Measurements from ENCODE around the gene MTFR1L.

MTFR1L gene

GRCh38 chr1:25871086-25871703 is 51.4 kb downstream of the MTFR1L start:
- in situ Hi-C loops (cut with MboI; ENCODE audit: low sequenced_read_pairs, unreplicated experiment), result no loop called here
- TF ChIP-seq, protein P1, sequence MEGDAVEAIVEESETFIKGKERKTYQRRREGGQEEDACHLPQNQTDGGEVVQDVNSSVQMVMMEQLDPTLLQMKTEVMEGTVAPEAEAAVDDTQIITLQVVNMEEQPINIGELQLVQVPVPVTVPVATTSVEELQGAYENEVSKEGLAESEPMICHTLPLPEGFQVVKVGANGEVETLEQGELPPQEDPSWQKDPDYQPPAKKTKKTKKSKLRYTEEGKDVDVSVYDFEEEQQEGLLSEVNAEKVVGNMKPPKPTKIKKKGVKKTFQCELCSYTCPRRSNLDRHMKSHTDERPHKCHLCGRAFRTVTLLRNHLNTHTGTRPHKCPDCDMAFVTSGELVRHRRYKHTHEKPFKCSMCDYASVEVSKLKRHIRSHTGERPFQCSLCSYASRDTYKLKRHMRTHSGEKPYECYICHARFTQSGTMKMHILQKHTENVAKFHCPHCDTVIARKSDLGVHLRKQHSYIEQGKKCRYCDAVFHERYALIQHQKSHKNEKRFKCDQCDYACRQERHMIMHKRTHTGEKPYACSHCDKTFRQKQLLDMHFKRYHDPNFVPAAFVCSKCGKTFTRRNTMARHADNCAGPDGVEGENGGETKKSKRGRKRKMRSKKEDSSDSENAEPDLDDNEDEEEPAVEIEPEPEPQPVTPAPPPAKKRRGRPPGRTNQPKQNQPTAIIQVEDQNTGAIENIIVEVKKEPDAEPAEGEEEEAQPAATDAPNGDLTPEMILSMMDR (IDR thresholded peaks at IDR 0.05; ENCODE audit: borderline replicate concordance, control extremely low read depth, extremely low read depth, insufficient read depth, missing control alignments), result no peak
- DNase-seq (ENCODE audit: low spot score), result no peak

GRCh38 chr1:25871704-25872494 is 52.1 kb downstream of the MTFR1L start:
- TF ChIP-seq, protein P1 (IDR thresholded peaks at IDR 0.05; ENCODE audit: borderline replicate concordance, control extremely low read depth, extremely low read depth, insufficient read depth, missing control alignments), result no peak
- in situ Hi-C loops (cut with MboI; ENCODE audit: low sequenced_read_pairs, unreplicated experiment), result no loop called here
- no peak for DNase-seq (ENCODE audit: low spot score)

DNA sequence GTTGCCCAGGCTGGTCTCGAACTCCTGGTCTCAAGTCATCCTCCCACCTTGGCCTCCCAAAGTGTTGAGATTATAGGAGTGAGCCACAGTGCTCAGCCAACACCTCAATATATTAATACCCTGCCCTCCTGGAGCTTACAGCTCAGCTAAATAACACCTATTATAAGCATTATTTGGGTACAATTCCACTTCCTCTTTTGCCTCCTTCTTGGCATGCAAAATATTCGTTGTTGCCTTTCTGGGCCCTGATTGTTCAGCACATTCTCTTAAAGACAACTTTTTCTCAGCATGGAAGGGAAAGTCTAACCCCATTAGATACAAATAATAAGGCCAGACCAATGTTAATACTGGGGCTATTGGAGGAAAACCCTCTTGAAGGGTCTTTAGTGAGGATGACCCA is 53.0 kb downstream of the MTFR1L start:
- in situ Hi-C loops (cut with MboI; ENCODE audit: low sequenced_read_pairs, unreplicated experiment), result no loop called here
- TF ChIP-seq, protein P1 (IDR thresholded peaks at IDR 0.05; ENCODE audit: borderline replicate concordance, control extremely low read depth, extremely low read depth, insufficient read depth, missing control alignments), result no peak
- no peak for DNase-seq (ENCODE audit: low spot score)

DNA sequence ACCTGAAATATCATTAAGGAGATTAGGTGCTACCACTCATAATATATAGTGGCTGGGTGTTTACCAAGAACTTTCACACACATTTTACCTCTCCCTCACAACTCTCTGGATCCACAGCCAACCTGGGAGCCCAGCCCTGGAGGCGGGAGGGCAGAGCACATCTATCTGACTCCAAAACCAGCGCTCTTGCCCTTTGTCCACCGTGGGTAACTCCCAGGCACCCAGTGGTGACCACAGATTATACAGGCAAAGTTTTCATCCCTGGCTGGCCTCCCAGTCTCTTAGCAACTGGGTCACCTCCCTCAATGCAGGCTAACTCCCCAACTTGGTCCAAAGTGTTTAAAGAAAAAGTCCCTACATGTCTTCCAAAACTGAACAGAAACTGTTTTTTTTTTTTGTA is 53.4 kb downstream of the MTFR1L start:
- TF ChIP-seq, protein P1 (IDR thresholded peaks at IDR 0.05; ENCODE audit: borderline replicate concordance, control extremely low read depth, extremely low read depth, insufficient read depth, missing control alignments), result no peak
- no peak for DNase-seq (ENCODE audit: low spot score)
- in situ Hi-C loops (cut with MboI; ENCODE audit: low sequenced_read_pairs, unreplicated experiment), result no loop called here

- in situ Hi-C loops (cut with MboI; ENCODE audit: low sequenced_read_pairs, unreplicated experiment), result no loop called here
- TF ChIP-seq, protein P1 (IDR thresholded peaks at IDR 0.05; ENCODE audit: borderline replicate concordance, control extremely low read depth, extremely low read depth, insufficient read depth, missing control alignments), result no peak
- DNase-seq (ENCODE audit: low spot score), result no peak
These were observed 54.5 kb downstream of the MTFR1L start for GRCh38 chr1:25874209-25874608.

- in situ Hi-C loops (cut with MboI; ENCODE audit: low sequenced_read_pairs, unreplicated experiment), result no loop called here
- no peak for DNase-seq (ENCODE audit: low spot score)
- TF ChIP-seq, protein P1 (IDR thresholded peaks at IDR 0.05; ENCODE audit: borderline replicate concordance, control extremely low read depth, extremely low read depth, insufficient read depth, missing control alignments), result no peak
These were observed 54.9 kb downstream of the MTFR1L start for GRCh38 chr1:25874635-25875153.
